Liver (tissue), 9 donors: ENCODE data around the gene SCAI. TPM values are rescaled to one million over a fixed set of nuclear protein-coding genes. Genes with fewer than 3 reads are reported as not detected.
"Not testable (repeated sequence)": the region's sequence is repeated elsewhere in the genome, so short reads cannot be mapped to it uniquely, and the experiment has no call there.

ENCODE experiments used
- DNase-seq: peaks from one replicate; pipeline ENCODE4 v3.0.0-alpha.2; 2017; ENCODE audit warnings: low spot score
- H3K27ac ChIP-seq, 2 donors: one replicate each; pipeline ENCODE4 v1.7.0; 2013; ENCODE audit warnings: inconsistent platforms in 2 of 2, low read length in 2 of 2, control low read depth in 1 of 2, low read depth in 1 of 2, mild to moderate bottlenecking in 1 of 2
- H3K27me3 ChIP-seq, 4 donors: one replicate each; pipeline versions ENCODE4 v1.6.1 to v1.7.0; 2013; ENCODE audit warnings: low read length in 3 of 4, inconsistent platforms in 1 of 4, mild to moderate bottlenecking in 1 of 4, moderate library complexity in 1 of 4; ENCODE audit not compliant: control insufficient read depth in 4 of 4, insufficient read depth in 4 of 4
- H3K36me3 ChIP-seq, 4 donors: one replicate each; pipeline versions ENCODE4 v1.6.1 to v1.7.0; 2013; ENCODE audit warnings: low read length in 3 of 4, mild to moderate bottlenecking in 3 of 4, low read depth in 1 of 4, moderate library complexity in 1 of 4; ENCODE audit not compliant: control insufficient read depth in 4 of 4, insufficient read depth in 3 of 4
- H3K4me1 ChIP-seq, 4 donors: one replicate each; pipeline versions ENCODE4 v1.6.1 to v1.7.0; 2013; ENCODE audit warnings: low read length in 3 of 4, mild to moderate bottlenecking in 3 of 4, moderate library complexity in 1 of 4; ENCODE audit not compliant: control insufficient read depth in 4 of 4, insufficient read depth in 4 of 4
- H3K4me3 ChIP-seq, 3 donors: one replicate each; pipeline versions ENCODE4 v1.6.1 to v1.7.0; 2013; ENCODE audit warnings: low read length in 3 of 3, control low read depth in 1 of 3, low read depth in 1 of 3, mild to moderate bottlenecking in 1 of 3
- H3K9ac ChIP-seq, 2 donors: one replicate each; pipeline ENCODE4 v1.7.0; 2013; ENCODE audit warnings: low read length in 2 of 2, mild to moderate bottlenecking in 2 of 2, moderate library complexity in 2 of 2, control low read depth in 1 of 2, low read depth in 1 of 2
- H3K9me3 ChIP-seq, 4 donors: one replicate each; pipeline versions ENCODE4 v1.6.1 to v1.7.0; 2013; ENCODE audit warnings: low read length in 3 of 4; ENCODE audit not compliant: control insufficient read depth in 4 of 4
- CTCF ChIP-seq: fragments of 150-350 bp; IDR thresholded peaks from 2 replicates; pipeline ENCODE4 v1.5.1; 2017; ENCODE audit warnings: improper control_type of control experiment, low read depth, low read length; ENCODE audit not compliant: missing input control
- EGR1 ChIP-seq, 2 donors: IDR thresholded peaks; 2 replicates each; pipeline ENCODE4 v1.6.1; 2016 to 2018; ENCODE audit warnings: antibody characterized with exemption in 2 of 2, low read depth in 2 of 2
- FOXA2 ChIP-seq: IDR thresholded peaks from 2 replicates; pipeline ENCODE4 v1.6.1; 2016; ENCODE audit warnings: antibody characterized with exemption
- GABPA ChIP-seq, 2 donors: IDR thresholded peaks in 1 of 2; conservative IDR thresholded peaks in 1 of 2; 2 replicates each; pipeline ENCODE4 v1.6.1; 2016; ENCODE audit warnings: antibody characterized with exemption in 2 of 2, mild to moderate bottlenecking in 1 of 2, moderate library complexity in 1 of 2
- HNF4A ChIP-seq, 2 donors: conservative IDR thresholded peaks; 2 replicates each; pipeline ENCODE4 v1.6.1; 2016; ENCODE audit warnings: antibody characterized with exemption in 2 of 2, mild to moderate bottlenecking in 2 of 2
- HNF4G ChIP-seq: IDR thresholded peaks from 2 replicates; pipeline ENCODE4 v1.6.1; 2016; ENCODE audit warnings: antibody characterized with exemption
- JUND ChIP-seq, 2 donors: IDR thresholded peaks; 2 replicates each; pipeline ENCODE4 v1.6.1; 2016; ENCODE audit warnings: antibody characterized with exemption in 2 of 2
- MAX ChIP-seq: IDR thresholded peaks from 2 replicates; pipeline ENCODE4 v1.6.1; 2016; ENCODE audit warnings: antibody characterized with exemption
- NR2F2 ChIP-seq: IDR thresholded peaks from 2 replicates; pipeline ENCODE4 v1.6.1; 2016; ENCODE audit warnings: antibody characterized with exemption
- RAD21 ChIP-seq, 2 donors: IDR thresholded peaks; 2 replicates each; pipeline ENCODE4 v1.6.1; 2016; ENCODE audit warnings: antibody characterized with exemption in 2 of 2, mild to moderate bottlenecking in 2 of 2
- RXRA ChIP-seq, 2 donors: IDR thresholded peaks; 2 replicates each; pipeline ENCODE4 v1.6.1; 2017 to 2018; ENCODE audit warnings: antibody characterized with exemption in 2 of 2, mild to moderate bottlenecking in 1 of 2
- SP1 ChIP-seq: IDR thresholded peaks from 2 replicates; pipeline ENCODE4 v1.6.1; 2018; ENCODE audit warnings: antibody characterized with exemption, mild to moderate bottlenecking
- TAF1 ChIP-seq: conservative IDR thresholded peaks from 2 replicates; pipeline ENCODE4 v1.6.1; 2016; ENCODE audit warnings: antibody characterized with exemption, mild to moderate bottlenecking
- ZBTB33 ChIP-seq: IDR thresholded peaks from 2 replicates; pipeline ENCODE4 v1.6.1; 2016; ENCODE audit warnings: antibody characterized with exemption
- WGBS: extraction: QIAGEN DNeasy Blood & Tissue Kit; methylation state at CpG from one replicate; pipeline ENCODE4 v1.1.7; 2013; 5-methylcytosine and 5-hydroxymethylcytosine counted together
- polyA plus RNA-seq, 2 donors: library from polyadenylated mRNA; stranded (reverse) in 1 of 2; unstranded in 1 of 2; fragments of 200-250 nt in 1 of 2; fragments of >200 nt in 1 of 2; fragmentation: Nextera tagmentation in 1 of 2; extraction: Ambion mirVana in 1 of 2; gene quantifications; one replicate each; pipeline versions ENCODE4 v1.2.1 to v1.2.3, GENCODE V29; 2013 to 2015
- total RNA-seq, 2 donors: library from RNA; depleted of rRNA; stranded (reverse); fragments of >200 nt; gene quantifications; one replicate each; pipeline ENCODE4 v1.2.3, GENCODE V29; 2014
- TF ChIP-seq, protein P1 (sequence below): IDR thresholded peaks from 2 replicates; pipeline ENCODE4 v1.6.1; 2016; ENCODE audit warnings: antibody characterized with exemption, mild to moderate bottlenecking
- TF ChIP-seq, protein P2 (sequence below): IDR thresholded peaks from 2 replicates; pipeline ENCODE4 v1.6.1; 2016; ENCODE audit warnings: antibody characterized with exemption
- donor health status: healthy.
- donor health status: healthy.
- donor health status: healthy.
- donor health status: healthy.
- donor health status: healthy.

The SCAI gene
- total and polyA plus RNA-seq, 4 donors: 0.24 to 5.3 (median 1.6) TPM

GRCh38 chr9:125169895-125170294, 26.6 kb upstream of the SCAI start:
- TF ChIP-seq NR2F2 (no peak), CTCF (no peak), ZBTB33 (no peak), HNF4G (no peak), FOXA2 (no peak), GABPA (IDR thresholded peaks at IDR 0.05 in 1 of 2, conservative IDR thresholded peaks at IDR 0.05 in 1 of 2) (no peak), HNF4A (conservative IDR thresholded peaks at IDR 0.05) (no peak), EGR1 (IDR thresholded peaks at IDR 0.05; ENCODE audit: low read depth in 2 of 2) (no peak), TAF1 (no peak), RXRA (IDR thresholded peaks at IDR 0.05) (no peak), SP1 (no peak)
- TF ChIP-seq, protein P1, sequence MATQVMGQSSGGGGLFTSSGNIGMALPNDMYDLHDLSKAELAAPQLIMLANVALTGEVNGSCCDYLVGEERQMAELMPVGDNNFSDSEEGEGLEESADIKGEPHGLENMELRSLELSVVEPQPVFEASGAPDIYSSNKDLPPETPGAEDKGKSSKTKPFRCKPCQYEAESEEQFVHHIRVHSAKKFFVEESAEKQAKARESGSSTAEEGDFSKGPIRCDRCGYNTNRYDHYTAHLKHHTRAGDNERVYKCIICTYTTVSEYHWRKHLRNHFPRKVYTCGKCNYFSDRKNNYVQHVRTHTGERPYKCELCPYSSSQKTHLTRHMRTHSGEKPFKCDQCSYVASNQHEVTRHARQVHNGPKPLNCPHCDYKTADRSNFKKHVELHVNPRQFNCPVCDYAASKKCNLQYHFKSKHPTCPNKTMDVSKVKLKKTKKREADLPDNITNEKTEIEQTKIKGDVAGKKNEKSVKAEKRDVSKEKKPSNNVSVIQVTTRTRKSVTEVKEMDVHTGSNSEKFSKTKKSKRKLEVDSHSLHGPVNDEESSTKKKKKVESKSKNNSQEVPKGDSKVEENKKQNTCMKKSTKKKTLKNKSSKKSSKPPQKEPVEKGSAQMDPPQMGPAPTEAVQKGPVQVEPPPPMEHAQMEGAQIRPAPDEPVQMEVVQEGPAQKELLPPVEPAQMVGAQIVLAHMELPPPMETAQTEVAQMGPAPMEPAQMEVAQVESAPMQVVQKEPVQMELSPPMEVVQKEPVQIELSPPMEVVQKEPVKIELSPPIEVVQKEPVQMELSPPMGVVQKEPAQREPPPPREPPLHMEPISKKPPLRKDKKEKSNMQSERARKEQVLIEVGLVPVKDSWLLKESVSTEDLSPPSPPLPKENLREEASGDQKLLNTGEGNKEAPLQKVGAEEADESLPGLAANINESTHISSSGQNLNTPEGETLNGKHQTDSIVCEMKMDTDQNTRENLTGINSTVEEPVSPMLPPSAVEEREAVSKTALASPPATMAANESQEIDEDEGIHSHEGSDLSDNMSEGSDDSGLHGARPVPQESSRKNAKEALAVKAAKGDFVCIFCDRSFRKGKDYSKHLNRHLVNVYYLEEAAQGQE: no peak
- no peak overlapping the region for H3K9ac ChIP-seq
- no peaks in the 10 kb centered on the region for H3K27me3 ChIP-seq
- H3K27ac ChIP-seq: no peak overlapping the region
- DNase-seq: no peak
- peaks cover 0 to 2% (median 0%) of the 10 kb centered on the region in 4 donors for H3K4me1 ChIP-seq
- H3K36me3 ChIP-seq: peaks cover 0 to 5% (median 3%) of the 10 kb centered on the region in 4 donors
- H3K4me3 ChIP-seq: no peak overlapping the region
- no peaks in the 10 kb centered on the region for H3K9me3 ChIP-seq

DNA sequence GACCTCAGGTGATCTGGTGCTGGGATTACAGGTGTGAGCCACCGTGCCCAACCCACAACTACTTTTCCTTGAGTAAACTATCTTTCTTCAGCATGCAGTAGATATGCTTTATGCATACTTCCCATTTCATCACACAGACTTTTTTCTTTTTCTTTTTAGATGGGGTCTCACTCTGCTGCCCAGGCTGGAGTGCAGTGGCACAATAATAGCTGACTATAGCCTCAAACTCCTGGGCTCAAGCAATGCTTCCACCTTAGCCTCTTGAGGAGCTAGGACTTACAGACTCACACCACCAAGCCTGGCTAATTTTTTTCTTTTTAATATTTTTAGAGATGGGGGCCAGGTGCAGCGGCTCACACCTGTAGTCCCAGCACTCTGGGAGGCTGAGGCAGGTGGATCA, 23.4 kb upstream of the SCAI start:
- H3K9ac ChIP-seq: no peak overlapping the region
- H3K27ac ChIP-seq: no peak overlapping the region
- peaks cover 2 to 5% (median 3%) of the 10 kb centered on the region in 4 donors for H3K36me3 ChIP-seq
- no peak overlapping the region for H3K4me3 ChIP-seq
- H3K27me3 ChIP-seq: no peaks in the 10 kb centered on the region
- TF ChIP-seq HNF4G: no peak
- TF ChIP-seq RXRA (IDR thresholded peaks at IDR 0.05): no peak
- TF ChIP-seq CTCF: no peak
- TF ChIP-seq RAD21 (IDR thresholded peaks at IDR 0.05): no peak
- no peak for TF ChIP-seq ZBTB33
- no peak for TF ChIP-seq NR2F2
- TF ChIP-seq JUND (IDR thresholded peaks at IDR 0.05): no peak
- no peak for TF ChIP-seq FOXA2
- TF ChIP-seq SP1: no peak
- no peak for TF ChIP-seq EGR1 (IDR thresholded peaks at IDR 0.05; ENCODE audit: low read depth in 2 of 2)
- TF ChIP-seq, protein P2, sequence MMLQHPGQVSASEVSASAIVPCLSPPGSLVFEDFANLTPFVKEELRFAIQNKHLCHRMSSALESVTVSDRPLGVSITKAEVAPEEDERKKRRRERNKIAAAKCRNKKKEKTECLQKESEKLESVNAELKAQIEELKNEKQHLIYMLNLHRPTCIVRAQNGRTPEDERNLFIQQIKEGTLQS: no peak
- TF ChIP-seq MAX: no peak
- peaks cover 0 to 2% (median 0%) of the 10 kb centered on the region in 4 donors for H3K4me1 ChIP-seq
- DNase-seq: no peak
- whole genome bisulfite sequencing: 95% methylated on average over 2 of the region's 2 CpGs
- no peaks in the 10 kb centered on the region for H3K9me3 ChIP-seq

GRCh38 chr9:125162891-125163290, 19.6 kb upstream of the SCAI start:
- H3K4me1 ChIP-seq, H3K9ac ChIP-seq, H3K4me3 ChIP-seq, H3K9me3 ChIP-seq, DNase-seq, H3K27me3 ChIP-seq, H3K36me3 ChIP-seq, H3K27ac ChIP-seq: not testable (repeated sequence)
- WGBS: 98% methylated on average over 6 of the region's 6 CpGs
